Prostate gland (tissue), 2 donors: ENCODE measurements around the gene SHFL.

ENCODE experiments used
- POLR2A ChIP-seq: fragments of 450-650 bp; IDR thresholded peaks from one replicate; pipeline ENCODE4 v1.6.1; 2016; ENCODE audit warnings: antibody characterized with exemption, mild to moderate bottlenecking
- POLR2AphosphoS5 ChIP-seq: sonication (generic); formaldehyde crosslinking; IDR thresholded peaks from one replicate; pipeline ENCODE4 v1.6.1; 2017; ENCODE audit warnings: antibody characterized with exemption
- TF ChIP-seq, protein P1 (sequence below), 4 experiments: fragments of 200-600 bp in 2 of 4; fragments of 450-650 bp in 2 of 4; sonication (generic) in 2 of 4; IDR thresholded peaks; 1 replicate in 3 of 4; 2 replicates in 1 of 4; pipeline ENCODE4 v1.5.1; 2016 to 2019; ENCODE audit warnings: antibody characterized with exemption in 4 of 4, mild to moderate bottlenecking in 2 of 4, moderate library complexity in 2 of 4

DNA sequence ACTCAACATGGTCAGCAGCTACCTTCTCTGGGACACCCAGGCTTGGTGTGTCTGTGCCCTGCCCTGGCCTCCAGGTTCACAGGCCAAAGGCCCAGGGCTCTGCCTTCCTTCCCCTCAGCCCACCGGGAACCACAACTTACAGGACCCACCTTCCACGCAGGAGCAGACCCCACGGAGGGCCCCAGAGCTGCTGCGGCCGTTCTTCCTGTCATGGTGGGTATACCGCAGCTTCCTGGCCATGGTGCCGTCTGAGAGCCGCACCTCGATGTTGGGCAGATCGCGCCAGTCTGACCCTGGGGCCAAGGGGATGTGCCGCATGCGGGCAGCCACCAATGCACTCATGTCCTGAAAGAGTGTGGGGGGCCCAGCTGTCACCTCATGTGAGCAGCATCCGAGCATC is 50.8 kb downstream of the SHFL start:
- TF ChIP-seq, protein P1, sequence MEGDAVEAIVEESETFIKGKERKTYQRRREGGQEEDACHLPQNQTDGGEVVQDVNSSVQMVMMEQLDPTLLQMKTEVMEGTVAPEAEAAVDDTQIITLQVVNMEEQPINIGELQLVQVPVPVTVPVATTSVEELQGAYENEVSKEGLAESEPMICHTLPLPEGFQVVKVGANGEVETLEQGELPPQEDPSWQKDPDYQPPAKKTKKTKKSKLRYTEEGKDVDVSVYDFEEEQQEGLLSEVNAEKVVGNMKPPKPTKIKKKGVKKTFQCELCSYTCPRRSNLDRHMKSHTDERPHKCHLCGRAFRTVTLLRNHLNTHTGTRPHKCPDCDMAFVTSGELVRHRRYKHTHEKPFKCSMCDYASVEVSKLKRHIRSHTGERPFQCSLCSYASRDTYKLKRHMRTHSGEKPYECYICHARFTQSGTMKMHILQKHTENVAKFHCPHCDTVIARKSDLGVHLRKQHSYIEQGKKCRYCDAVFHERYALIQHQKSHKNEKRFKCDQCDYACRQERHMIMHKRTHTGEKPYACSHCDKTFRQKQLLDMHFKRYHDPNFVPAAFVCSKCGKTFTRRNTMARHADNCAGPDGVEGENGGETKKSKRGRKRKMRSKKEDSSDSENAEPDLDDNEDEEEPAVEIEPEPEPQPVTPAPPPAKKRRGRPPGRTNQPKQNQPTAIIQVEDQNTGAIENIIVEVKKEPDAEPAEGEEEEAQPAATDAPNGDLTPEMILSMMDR (IDR thresholded peaks at IDR 0.05), result no peak
- no peak for TF ChIP-seq POLR2A
- no peak for TF ChIP-seq POLR2AphosphoS5
